Measurements from ENCODE around the gene KIF2C.

KIF2C gene

DNA sequence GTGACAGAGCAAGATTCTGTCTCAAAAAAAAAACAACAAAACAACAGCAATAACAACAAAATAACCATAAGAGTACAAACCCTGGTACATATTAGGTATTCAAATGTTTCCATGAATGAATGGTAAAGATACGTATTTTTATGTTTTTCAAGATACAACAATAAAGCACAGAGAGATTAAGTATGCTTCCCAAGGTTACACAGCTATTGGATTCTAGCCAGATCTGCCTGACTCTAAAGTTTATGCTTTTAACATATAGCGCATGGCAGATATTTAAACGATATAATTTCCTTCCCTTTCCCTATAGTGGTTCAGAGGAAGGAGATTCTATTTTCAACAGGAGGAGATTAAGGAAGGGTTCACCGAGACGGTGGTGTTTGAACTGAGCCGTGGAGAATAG, 34.2 kb upstream of the KIF2C start:
- Histone ChIP-seq H3K36me3 (no peaks in the 10 kb centered on the region), H3K27ac (no peak overlapping the region)
- TF ChIP-seq CTCF (IDR thresholded peaks at IDR 0.05; ENCODE audit: low read depth, low read length) = no peak

GRCh38 chr1:44705938-44706337, 33.7 kb upstream of the KIF2C start:
- no peaks in the 10 kb centered on the region for H3K9me3 ChIP-seq (ENCODE audit: severe bottlenecking)
- TF ChIP-seq CTCF (IDR thresholded peaks at IDR 0.05; ENCODE audit: low read depth, low read length) = no peak
- H3K36me3 ChIP-seq = no peaks in the 10 kb centered on the region
- H3K27ac ChIP-seq = no peak overlapping the region
- H3K27me3 ChIP-seq (ENCODE audit: insufficient read depth, low read depth, severe bottlenecking) = no peaks in the 10 kb centered on the region
- no peak overlapping the region for H3K4me3 ChIP-seq (ENCODE audit: low read depth, low read length)
- DNase-seq = no peak

More for the DNA sequence above, 34.2 kb upstream of the KIF2C start:
- DNase-seq = no peak
- no peaks in the 10 kb centered on the region for H3K9me3 ChIP-seq (ENCODE audit: severe bottlenecking)
- H3K27me3 ChIP-seq (ENCODE audit: insufficient read depth, low read depth, severe bottlenecking) = no peaks in the 10 kb centered on the region
- no peak overlapping the region for H3K4me3 ChIP-seq (ENCODE audit: low read depth, low read length)

GRCh38 chr1:44707112-44707881, 32.3 kb upstream of the KIF2C start:
- no peak for TF ChIP-seq CTCF (IDR thresholded peaks at IDR 0.05; ENCODE audit: low read depth, low read length)
- Histone ChIP-seq H3K9me3 (ENCODE audit: severe bottlenecking) (no peaks in the 10 kb centered on the region), H3K27me3 (ENCODE audit: insufficient read depth, low read depth, severe bottlenecking) (no peaks in the 10 kb centered on the region), H3K4me3 (ENCODE audit: low read depth, low read length) (no peak overlapping the region), H3K36me3 (no peaks in the 10 kb centered on the region), H3K27ac (no peak overlapping the region)
- DNase-seq = no peak

DNA sequence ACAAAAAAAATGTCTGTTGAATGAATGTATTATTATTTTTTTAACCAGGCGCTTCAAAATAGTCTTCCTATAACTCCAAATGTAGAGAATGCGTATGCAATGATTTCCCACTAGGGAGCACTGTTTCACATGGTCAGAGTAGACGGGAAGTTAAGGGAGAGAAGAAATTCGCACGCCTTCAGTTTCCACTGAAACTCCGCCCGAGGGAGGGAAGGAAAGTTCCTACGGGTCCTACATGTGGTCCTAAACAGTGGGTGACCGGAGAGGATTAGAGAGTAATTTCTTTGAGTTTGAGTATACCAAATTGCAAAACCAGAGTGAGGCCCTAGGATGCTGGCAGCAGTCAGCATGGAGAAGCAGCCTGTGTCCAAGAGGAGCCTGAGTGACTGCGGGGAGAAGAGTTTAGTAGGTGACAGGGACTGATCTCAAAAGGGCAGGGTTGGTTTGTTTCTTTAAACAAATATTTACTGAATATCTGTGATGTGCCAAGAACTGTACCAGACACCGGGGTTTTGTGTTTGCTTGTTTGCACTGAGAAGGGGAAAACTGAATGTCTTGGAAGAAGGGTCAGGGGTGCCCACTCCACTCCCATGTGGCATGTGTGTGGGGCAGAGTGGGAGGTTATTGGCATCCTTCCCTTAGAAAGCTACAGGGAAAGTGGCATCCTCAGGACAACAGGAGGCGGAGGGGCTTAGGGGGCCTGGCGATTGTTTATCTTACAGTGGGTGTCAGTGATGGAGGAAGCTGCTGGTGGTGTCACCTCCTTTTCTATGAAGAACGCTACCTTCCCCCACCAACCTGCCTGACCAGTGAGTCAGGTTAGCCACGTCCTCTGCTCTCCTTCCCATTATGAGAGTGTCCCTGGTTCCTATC, 31.4 kb upstream of the KIF2C start:
- Histone ChIP-seq H3K27me3 (ENCODE audit: insufficient read depth, low read depth, severe bottlenecking) (no peaks in the 10 kb centered on the region), H3K36me3 (no peaks in the 10 kb centered on the region), H3K4me3 (ENCODE audit: low read depth, low read length) (no peak overlapping the region), H3K9me3 (ENCODE audit: severe bottlenecking) (no peaks in the 10 kb centered on the region), H3K27ac (no peak overlapping the region)
- no peak for DNase-seq
- peak; percentile 39; the same call in 1 of the 2 replicates for TF ChIP-seq CTCF (IDR thresholded peaks at IDR 0.05; ENCODE audit: low read depth, low read length)

GRCh38 chr1:44713321-44713781, 26.3 kb upstream of the KIF2C start:
- no peak overlapping the region; the same call in 1 of the 2 replicates for H3K27ac ChIP-seq
- no peaks in the 10 kb centered on the region for H3K36me3 ChIP-seq
- no peaks in the 10 kb centered on the region for H3K9me3 ChIP-seq (ENCODE audit: severe bottlenecking)
- no peak overlapping the region for H3K4me3 ChIP-seq (ENCODE audit: low read depth, low read length)
- no peak for TF ChIP-seq CTCF (IDR thresholded peaks at IDR 0.05; ENCODE audit: low read depth, low read length)
- peak; percentile 30 for DNase-seq
- no peaks in the 10 kb centered on the region for H3K27me3 ChIP-seq (ENCODE audit: insufficient read depth, low read depth, severe bottlenecking)
